ENCODE results near the gene ZNF710.

- TF ChIP-seq POLR2AphosphoS5 (IDR thresholded peaks at IDR 0.05) (no peak), EP300 (IDR thresholded peaks at IDR 0.05) (no peak)
- TF ChIP-seq, protein P1, sequence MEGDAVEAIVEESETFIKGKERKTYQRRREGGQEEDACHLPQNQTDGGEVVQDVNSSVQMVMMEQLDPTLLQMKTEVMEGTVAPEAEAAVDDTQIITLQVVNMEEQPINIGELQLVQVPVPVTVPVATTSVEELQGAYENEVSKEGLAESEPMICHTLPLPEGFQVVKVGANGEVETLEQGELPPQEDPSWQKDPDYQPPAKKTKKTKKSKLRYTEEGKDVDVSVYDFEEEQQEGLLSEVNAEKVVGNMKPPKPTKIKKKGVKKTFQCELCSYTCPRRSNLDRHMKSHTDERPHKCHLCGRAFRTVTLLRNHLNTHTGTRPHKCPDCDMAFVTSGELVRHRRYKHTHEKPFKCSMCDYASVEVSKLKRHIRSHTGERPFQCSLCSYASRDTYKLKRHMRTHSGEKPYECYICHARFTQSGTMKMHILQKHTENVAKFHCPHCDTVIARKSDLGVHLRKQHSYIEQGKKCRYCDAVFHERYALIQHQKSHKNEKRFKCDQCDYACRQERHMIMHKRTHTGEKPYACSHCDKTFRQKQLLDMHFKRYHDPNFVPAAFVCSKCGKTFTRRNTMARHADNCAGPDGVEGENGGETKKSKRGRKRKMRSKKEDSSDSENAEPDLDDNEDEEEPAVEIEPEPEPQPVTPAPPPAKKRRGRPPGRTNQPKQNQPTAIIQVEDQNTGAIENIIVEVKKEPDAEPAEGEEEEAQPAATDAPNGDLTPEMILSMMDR (IDR thresholded peaks at IDR 0.05), result no peak
Observed at GRCh38 chr15:90074023-90074422, 72.9 kb downstream of the ZNF710 start.

All from esophagus muscularis mucosa (tissue), 4 donors.